ENCODE measurements around the gene JPT1.

JPT1 gene

GRCh38 chr17:75182569-75183436 lies 28.5 kb upstream of the JPT1 start, which contains the start of gene SUMO2:
Gene SUMO2, minus strand, starts transcription at chr17:75182959. Its CDS starts 125 bp downstream, at chr17:75182834.
- no peak for TF ChIP-seq EZH2phosphoT487 (IDR thresholded peaks at IDR 0.05; ENCODE audit: borderline replicate concordance, low read length)
- TF ChIP-seq CTCF (IDR thresholded peaks at IDR 0.05; ENCODE audit: low read depth, low read length, poor library complexity, severe bottlenecking) = no peak
- peaks cover 58% of the 10 kb centered on the region for H3K79me2 ChIP-seq (ENCODE audit: control insufficient read depth, low read length)

GRCh38 chr17:75182319-75182568 lies 27.9 kb upstream of the JPT1 start:
- H3K4me2 ChIP-seq (ENCODE audit: low read length) = peak overlapping the region; percentile 77
- H3F3A ChIP-seq (ENCODE audit: control insufficient read depth, insufficient read depth) = no peaks in the 10 kb centered on the region; the same call in none of the 2 replicates
- peaks cover 51% of the 10 kb centered on the region for H3K36me3 ChIP-seq (ENCODE audit: control insufficient read depth, low read length)
- H4K20me1 ChIP-seq (ENCODE audit: control insufficient read depth, insufficient read depth, low read depth, low read length) = peaks cover 16% of the 10 kb centered on the region; the same call in 1 of the 2 replicates
- no peaks in the 10 kb centered on the region for H3K9me2 ChIP-seq (replicated peaks; ENCODE audit: control insufficient read depth, low read length)
- peaks cover 63% of the 10 kb centered on the region for H3K79me2 ChIP-seq (ENCODE audit: control insufficient read depth, low read length)
- H3K9me3 ChIP-seq (ENCODE audit: control insufficient read depth, insufficient read depth, low read length) = no peaks in the 10 kb centered on the region
- H3K4me3 ChIP-seq (ENCODE audit: low read length) = peak overlapping the region; percentile 99
- no peaks in the 10 kb centered on the region for H3K27me3 ChIP-seq (ENCODE audit: control insufficient read depth, low read length)
- peaks cover 15% of the 10 kb centered on the region for H3K4me1 ChIP-seq (ENCODE audit: control insufficient read depth, low read length)
- TF ChIP-seq EZH2phosphoT487 (IDR thresholded peaks at IDR 0.05; ENCODE audit: borderline replicate concordance, low read length) = no peak
- no peak for TF ChIP-seq CTCF (IDR thresholded peaks at IDR 0.05; ENCODE audit: low read depth, low read length, poor library complexity, severe bottlenecking)
- H3K27ac ChIP-seq (ENCODE audit: low read depth, low read length) = peak overlapping the region; percentile 75

More at GRCh38 chr17:75182569-75183436, 28.5 kb upstream of the JPT1 start, which contains the start of gene SUMO2:
- Histone ChIP-seq H3K4me1 (ENCODE audit: control insufficient read depth, low read length) (peaks cover 15% of the 10 kb centered on the region), H3K27ac (ENCODE audit: low read depth, low read length) (peak within 1 kb of the TSS; percentile 75), H3K36me3 (ENCODE audit: control insufficient read depth, low read length) (peaks cover 46% of the 10 kb centered on the region), H3K4me2 (ENCODE audit: low read length) (peak within 1 kb of the TSS; percentile 77), H4K20me1 (ENCODE audit: control insufficient read depth, insufficient read depth, low read depth, low read length) (peaks cover 16% of the 10 kb centered on the region; the same call in 1 of the 2 replicates), H3K9me2 (replicated peaks; ENCODE audit: control insufficient read depth, low read length) (no peaks in the 10 kb centered on the region), H3K4me3 (ENCODE audit: low read length) (peak within 1 kb of the TSS; percentile 99), H3K9me3 (ENCODE audit: control insufficient read depth, insufficient read depth, low read length) (no peaks in the 10 kb centered on the region), H3F3A (ENCODE audit: control insufficient read depth, insufficient read depth) (no peaks in the 10 kb centered on the region; the same call in none of the 2 replicates), H3K27me3 (ENCODE audit: control insufficient read depth, low read length) (no peaks in the 10 kb centered on the region)

- H3K4me3 ChIP-seq (ENCODE audit: low read length) = peak overlapping the region; percentile 99
- peaks cover 53% of the 10 kb centered on the region for H3K36me3 ChIP-seq (ENCODE audit: control insufficient read depth, low read length)
- peaks cover 68% of the 10 kb centered on the region for H3K79me2 ChIP-seq (ENCODE audit: control insufficient read depth, low read length)
- no peak for TF ChIP-seq CTCF (IDR thresholded peaks at IDR 0.05; ENCODE audit: low read depth, low read length, poor library complexity, severe bottlenecking)
- TF ChIP-seq EZH2phosphoT487 (IDR thresholded peaks at IDR 0.05; ENCODE audit: borderline replicate concordance, low read length) = no peak
- H3K9me2 ChIP-seq (replicated peaks; ENCODE audit: control insufficient read depth, low read length) = no peaks in the 10 kb centered on the region
- H3F3A ChIP-seq (ENCODE audit: control insufficient read depth, insufficient read depth) = no peaks in the 10 kb centered on the region; the same call in none of the 2 replicates
- peaks cover 16% of the 10 kb centered on the region; the same call in 1 of the 2 replicates for H4K20me1 ChIP-seq (ENCODE audit: control insufficient read depth, insufficient read depth, low read depth, low read length)
- peaks cover 15% of the 10 kb centered on the region for H3K4me1 ChIP-seq (ENCODE audit: control insufficient read depth, low read length)
- no peaks in the 10 kb centered on the region for H3K9me3 ChIP-seq (ENCODE audit: control insufficient read depth, insufficient read depth, low read length)
- peak overlapping the region; percentile 77 for H3K4me2 ChIP-seq (ENCODE audit: low read length)
- H3K27ac ChIP-seq (ENCODE audit: low read depth, low read length) = peak overlapping the region; percentile 75
- H3K27me3 ChIP-seq (ENCODE audit: control insufficient read depth, low read length) = no peaks in the 10 kb centered on the region
Observed at GRCh38 chr17:75181608-75182318, 27.5 kb upstream of the JPT1 start.
